Right kidney (tissue), 1 donor: ENCODE results near the gene CDIPT.

ENCODE experiments used
- DNase-seq: peaks from one replicate; pipeline ENCODE4 v3.0.0-alpha.2; 2016

CDIPT gene

GRCh38 chr16:29811896-29812665, 50.9 kb downstream of the CDIPT start, which contains the start of gene PRRT2:
PRRT2 (plus strand) TSS chr16:29812193; CDS start chr16:29813055, 862 bp downstream.
- DNase-seq, result peak; percentile 78

- DNase-seq, result peak; percentile 83
Observed at GRCh38 chr16:29811170-29811895, 51.7 kb downstream of the CDIPT start.

GRCh38 chr16:29810699-29811169, 52.3 kb downstream of the CDIPT start:
- DNase-seq, result no peak

- peak; percentile 49 for DNase-seq
Observed at GRCh38 chr16:29809850-29810698, 53.0 kb downstream of the CDIPT start.

GRCh38 chr16:29809031-29809747, 53.8 kb downstream of the CDIPT start:
- no peak for DNase-seq
